ENCODE results near the gene ABHD5. TPM values are rescaled to one million over a fixed set of nuclear protein-coding genes. Genes with fewer than 3 reads are reported as not detected.
"Not testable (repeated sequence)": the region's sequence is repeated elsewhere in the genome, so short reads cannot be mapped to it uniquely, and the experiment has no call there.

Gene ABHD5
- polyA plus RNA-seq, 1 of the 3 experiments (the other 2 are of a cell fraction) = 10.4 TPM

DNA sequence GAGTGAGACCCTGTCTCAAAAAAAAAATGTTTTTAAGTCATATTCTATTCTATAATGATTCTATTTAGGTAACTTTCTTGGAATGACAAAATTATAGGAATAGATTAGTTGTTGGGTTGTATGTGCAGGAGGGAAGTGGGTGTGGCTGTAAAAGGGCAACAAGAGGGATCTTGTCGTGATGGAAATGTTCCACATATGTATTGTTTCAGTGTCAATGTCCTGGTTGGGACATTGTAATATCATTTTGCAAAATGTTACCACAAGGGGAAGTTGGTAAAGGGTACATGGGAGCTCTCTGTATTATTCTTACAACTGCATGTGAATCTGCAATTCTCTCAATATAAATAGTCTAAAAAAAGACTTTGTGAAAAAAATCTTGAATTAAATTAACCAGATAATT, 14.3 kb upstream of the ABHD5 start:
- POLR2A ChIA-PET = no interaction called here
- no peak overlapping the region for H2AFZ ChIP-seq (ENCODE audit: low read depth)

GRCh38 chr3:43678375-43678774, 12.4 kb upstream of the ABHD5 start:
- H2AFZ ChIP-seq (ENCODE audit: low read depth); H3K9me2 ChIP-seq; H3K9me3 ChIP-seq; POLR2A ChIA-PET; H3K9ac ChIP-seq; H3K27ac ChIP-seq (ENCODE audit: low read depth in 2 of 2, low read length in 1 of 2); H4K20me1 ChIP-seq (ENCODE audit: insufficient read depth); CTCF ChIA-PET; DNase-seq; H3K27me3 ChIP-seq (ENCODE audit: insufficient read depth); H3K79me2 ChIP-seq (ENCODE audit: insufficient read depth); H3K4me2 ChIP-seq; H3K4me3 ChIP-seq (ENCODE audit: low read depth in 2 of 2, low read length in 1 of 2); H3F3A ChIP-seq (replicated peaks; ENCODE audit: insufficient read depth); H3K36me3 ChIP-seq (replicated peaks in 1 of 2; ENCODE audit: control insufficient read depth in 1 of 2, insufficient read depth in 2 of 2, low read length in 1 of 2); H3K4me1 ChIP-seq (ENCODE audit: control insufficient read depth in 1 of 2, insufficient read depth in 2 of 2, low read depth in 1 of 2, low read length in 1 of 2): not testable (repeated sequence)
- 83% methylated on average over 8 of the region's 8 CpGs for WGBS (ENCODE audit: low lambda C conversion rate)

More for the DNA sequence above, 14.3 kb upstream of the ABHD5 start:
- Histone ChIP-seq H4K20me1 (ENCODE audit: insufficient read depth) (no peaks in the 10 kb centered on the region), H3K4me1 (ENCODE audit: control insufficient read depth in 1 of 2, insufficient read depth in 2 of 2, low read depth in 1 of 2, low read length in 1 of 2) (no peaks in the 10 kb centered on the region), H3K79me2 (ENCODE audit: insufficient read depth) (no peaks in the 10 kb centered on the region), H3K9me2 (no peaks in the 10 kb centered on the region), H3F3A (replicated peaks; ENCODE audit: insufficient read depth) (no peaks in the 10 kb centered on the region), H3K9ac (no peak overlapping the region), H3K4me2 (no peak overlapping the region), H3K27ac (ENCODE audit: low read depth in 2 of 2, low read length in 1 of 2) (no peak overlapping the region), H3K4me3 (ENCODE audit: low read depth in 2 of 2, low read length in 1 of 2) (no peak overlapping the region), H3K9me3 (no peaks in the 10 kb centered on the region), H3K27me3 (ENCODE audit: insufficient read depth) (no peaks in the 10 kb centered on the region), H3K36me3 (replicated peaks in 1 of 2; ENCODE audit: control insufficient read depth in 1 of 2, insufficient read depth in 2 of 2, low read length in 1 of 2) (no peaks in the 10 kb centered on the region)
- 93% methylated on average over 1 of the region's 1 CpG for WGBS (ENCODE audit: low lambda C conversion rate)
- CTCF ChIA-PET = no interaction called here
- TF ChIP-seq NRF1 (IDR thresholded peaks at IDR 0.05; ENCODE audit: low read depth, low read length) = no peak
- no peak for DNase-seq

DNA sequence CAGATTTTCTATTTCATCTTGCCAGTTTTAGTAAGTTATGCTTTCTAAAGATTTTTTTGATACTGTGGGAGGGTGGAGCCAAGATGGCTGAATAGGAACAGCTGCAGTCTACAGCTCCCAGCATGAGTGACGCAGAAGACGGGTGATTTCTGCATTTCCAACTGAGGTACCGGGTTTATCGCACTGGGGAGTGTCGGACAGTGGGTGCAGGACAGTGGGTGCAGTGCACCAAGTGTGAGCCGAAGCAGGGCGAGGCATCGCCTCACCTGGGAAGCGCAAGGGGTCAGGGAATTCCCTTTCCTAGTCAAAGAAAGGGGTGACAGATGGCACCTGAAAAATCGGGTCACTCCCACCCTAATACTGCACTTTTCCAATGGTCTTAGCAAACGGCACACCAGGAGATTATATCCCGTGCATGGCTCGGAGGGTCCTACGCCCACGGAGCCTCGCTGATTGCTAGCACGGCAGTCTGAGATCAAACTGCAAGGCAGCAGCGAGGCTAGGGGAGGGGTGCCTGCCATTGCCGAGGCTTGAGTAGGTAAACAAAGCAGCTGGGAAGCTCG, 11.8 kb upstream of the ABHD5 start:
- H3K36me3 ChIP-seq (replicated peaks in 1 of 2; ENCODE audit: control insufficient read depth in 1 of 2, insufficient read depth in 2 of 2, low read length in 1 of 2); H3K4me1 ChIP-seq (ENCODE audit: control insufficient read depth in 1 of 2, insufficient read depth in 2 of 2, low read depth in 1 of 2, low read length in 1 of 2); POLR2A ChIA-PET; H3K79me2 ChIP-seq (ENCODE audit: insufficient read depth); H3K9me2 ChIP-seq; H3K27ac ChIP-seq (ENCODE audit: low read depth in 2 of 2, low read length in 1 of 2); H3K4me3 ChIP-seq (ENCODE audit: low read depth in 2 of 2, low read length in 1 of 2); H3K9me3 ChIP-seq; DNase-seq; H2AFZ ChIP-seq (ENCODE audit: low read depth); H3F3A ChIP-seq (replicated peaks; ENCODE audit: insufficient read depth); CTCF ChIA-PET; H3K27me3 ChIP-seq (ENCODE audit: insufficient read depth); H3K4me2 ChIP-seq; H3K9ac ChIP-seq; H4K20me1 ChIP-seq (ENCODE audit: insufficient read depth): not testable (repeated sequence)
- WGBS (ENCODE audit: low lambda C conversion rate) = 90% methylated on average over 16 of the region's 20 CpGs

DNA sequence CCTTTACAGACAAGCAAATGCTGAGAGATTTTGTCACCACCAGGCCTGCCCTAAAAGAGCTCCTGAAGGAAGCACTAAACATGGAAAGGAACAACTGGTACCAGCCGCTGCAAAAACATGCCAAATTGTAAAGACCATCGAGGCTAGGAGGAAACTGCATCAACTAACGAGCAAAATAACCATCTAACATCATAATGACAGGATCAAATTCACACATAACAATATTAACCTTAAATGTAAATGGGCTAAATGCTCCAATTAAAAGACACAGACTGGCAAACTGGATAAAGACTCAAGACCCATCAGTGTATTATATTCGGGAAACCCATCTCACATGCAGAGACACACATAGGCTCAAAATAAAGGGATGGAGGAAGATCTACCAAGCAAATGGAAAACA, 9.9 kb upstream of the ABHD5 start:
- H3K4me3 ChIP-seq (ENCODE audit: low read depth in 2 of 2, low read length in 1 of 2); H3K9me3 ChIP-seq; H3K4me2 ChIP-seq; DNase-seq; CTCF ChIA-PET; H3K79me2 ChIP-seq (ENCODE audit: insufficient read depth); H4K20me1 ChIP-seq (ENCODE audit: insufficient read depth); H3F3A ChIP-seq (replicated peaks; ENCODE audit: insufficient read depth); H3K36me3 ChIP-seq (replicated peaks in 1 of 2; ENCODE audit: control insufficient read depth in 1 of 2, insufficient read depth in 2 of 2, low read length in 1 of 2); H3K4me1 ChIP-seq (ENCODE audit: control insufficient read depth in 1 of 2, insufficient read depth in 2 of 2, low read depth in 1 of 2, low read length in 1 of 2); H3K9ac ChIP-seq; H2AFZ ChIP-seq (ENCODE audit: low read depth); H3K27ac ChIP-seq (ENCODE audit: low read depth in 2 of 2, low read length in 1 of 2); POLR2A ChIA-PET; H3K27me3 ChIP-seq (ENCODE audit: insufficient read depth); H3K9me2 ChIP-seq: not testable (repeated sequence)
- 44% methylated on average over 4 of the region's 4 CpGs for WGBS (ENCODE audit: low lambda C conversion rate)
